Rectal smooth muscle tissue (tissue), 1 donor: ENCODE data around the gene RAPGEFL1.
"Not testable (repeated sequence)": the region's sequence is repeated elsewhere in the genome, so short reads cannot be mapped to it uniquely, and the experiment has no call there.

Experiments
- H3K27ac ChIP-seq: one replicate; pipeline ENCODE4 v1.7.0; 2013; ENCODE audit warnings: low read depth, low read length, inconsistent platforms
- H3K27me3 ChIP-seq: one replicate; pipeline ENCODE4 v1.7.0; 2013; ENCODE audit warnings: low read length; ENCODE audit not compliant: control insufficient read depth, insufficient read depth
- H3K36me3 ChIP-seq: one replicate; pipeline ENCODE4 v1.7.0; 2013; ENCODE audit warnings: low read length; ENCODE audit not compliant: control insufficient read depth, insufficient read depth
- H3K4me1 ChIP-seq: one replicate; pipeline ENCODE4 v1.7.0; 2013; ENCODE audit warnings: low read length; ENCODE audit not compliant: control insufficient read depth, insufficient read depth
- H3K4me3 ChIP-seq: one replicate; pipeline ENCODE4 v1.7.0; 2013; ENCODE audit warnings: low read length
- H3K9ac ChIP-seq: one replicate; pipeline ENCODE4 v1.7.0; 2013; ENCODE audit warnings: low read length

Gene RAPGEFL1, protein sequence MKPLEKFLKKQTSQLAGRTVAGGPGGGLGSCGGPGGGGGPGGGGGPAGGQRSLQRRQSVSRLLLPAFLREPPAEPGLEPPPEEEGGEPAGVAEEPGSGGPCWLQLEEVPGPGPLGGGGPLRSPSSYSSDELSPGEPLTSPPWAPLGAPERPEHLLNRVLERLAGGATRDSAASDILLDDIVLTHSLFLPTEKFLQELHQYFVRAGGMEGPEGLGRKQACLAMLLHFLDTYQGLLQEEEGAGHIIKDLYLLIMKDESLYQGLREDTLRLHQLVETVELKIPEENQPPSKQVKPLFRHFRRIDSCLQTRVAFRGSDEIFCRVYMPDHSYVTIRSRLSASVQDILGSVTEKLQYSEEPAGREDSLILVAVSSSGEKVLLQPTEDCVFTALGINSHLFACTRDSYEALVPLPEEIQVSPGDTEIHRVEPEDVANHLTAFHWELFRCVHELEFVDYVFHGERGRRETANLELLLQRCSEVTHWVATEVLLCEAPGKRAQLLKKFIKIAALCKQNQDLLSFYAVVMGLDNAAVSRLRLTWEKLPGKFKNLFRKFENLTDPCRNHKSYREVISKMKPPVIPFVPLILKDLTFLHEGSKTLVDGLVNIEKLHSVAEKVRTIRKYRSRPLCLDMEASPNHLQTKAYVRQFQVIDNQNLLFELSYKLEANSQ

DNA sequence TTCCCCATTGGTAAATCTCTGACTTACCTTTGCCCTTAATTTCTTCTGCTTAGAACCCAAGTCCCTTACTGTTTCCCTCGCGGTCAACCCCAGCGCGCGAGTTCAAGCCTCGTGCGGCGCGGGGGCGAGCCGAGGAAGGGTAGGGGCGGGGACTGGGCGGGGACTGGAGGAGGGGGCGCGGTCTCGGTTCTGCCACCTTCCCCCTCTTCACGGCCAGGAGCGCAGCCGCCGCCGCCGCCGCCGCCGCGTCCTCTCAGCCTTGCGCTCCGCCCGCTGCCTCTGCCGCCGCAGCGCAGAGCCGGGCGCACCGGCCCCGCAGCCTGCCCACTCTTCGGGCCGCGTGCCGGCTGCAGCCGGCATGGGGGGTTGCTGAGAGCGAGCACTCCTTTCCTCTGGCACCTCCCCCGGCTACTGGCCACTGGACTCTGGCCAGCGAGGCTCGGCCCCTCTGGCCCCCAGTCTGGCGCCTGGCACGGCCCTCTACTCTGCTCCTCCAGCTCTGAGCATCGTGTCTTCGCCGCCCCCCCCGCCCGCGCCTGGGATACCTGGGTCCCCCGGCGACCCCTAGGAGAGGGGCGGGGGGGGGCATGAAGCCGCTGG, at the start of gene RAPGEFL1:
Gene RAPGEFL1, plus strand, starts transcription at position 196 of the 600 bp plus-strand sequence. Its CDS starts 392 bp downstream, at position 588.
- peak within 1 kb of the TSS; percentile 65 for H3K4me3 ChIP-seq
- H3K27ac ChIP-seq = no peak within 1 kb of the TSS
- H3K27me3 ChIP-seq = no peaks in the 10 kb centered on the region
- H3K4me1 ChIP-seq = no peaks in the 10 kb centered on the region
- peak within 1 kb of the TSS; percentile 52 for H3K9ac ChIP-seq
- H3K36me3 ChIP-seq = no peaks in the 10 kb centered on the region

DNA sequence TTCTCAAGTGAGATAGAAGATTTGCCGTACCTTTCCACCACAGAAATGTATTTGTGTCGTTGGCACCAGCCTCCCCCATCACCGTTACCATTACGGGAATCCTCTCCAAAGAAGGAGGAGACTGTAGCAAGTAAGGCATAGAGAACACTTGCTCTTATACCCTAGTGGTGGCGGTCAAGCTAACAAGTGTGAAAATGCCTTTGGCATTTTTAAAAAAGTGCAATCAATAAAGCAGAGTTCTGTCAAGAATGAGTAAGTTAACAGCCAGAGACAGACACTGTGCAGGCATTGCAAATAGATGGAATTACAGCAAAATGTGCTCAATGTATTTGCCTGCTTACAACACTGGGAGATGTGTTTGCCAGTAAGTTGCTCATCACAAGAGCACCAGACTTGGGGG, 47.8 kb upstream of the RAPGEFL1 start:
- H3K27ac ChIP-seq = no peak overlapping the region
- H3K27me3 ChIP-seq = no peaks in the 10 kb centered on the region
- H3K36me3 ChIP-seq = peaks cover 46% of the 10 kb centered on the region
- H3K9ac ChIP-seq = no peak overlapping the region
- no peak overlapping the region for H3K4me3 ChIP-seq
- H3K4me1 ChIP-seq = peaks cover 4% of the 10 kb centered on the region

DNA sequence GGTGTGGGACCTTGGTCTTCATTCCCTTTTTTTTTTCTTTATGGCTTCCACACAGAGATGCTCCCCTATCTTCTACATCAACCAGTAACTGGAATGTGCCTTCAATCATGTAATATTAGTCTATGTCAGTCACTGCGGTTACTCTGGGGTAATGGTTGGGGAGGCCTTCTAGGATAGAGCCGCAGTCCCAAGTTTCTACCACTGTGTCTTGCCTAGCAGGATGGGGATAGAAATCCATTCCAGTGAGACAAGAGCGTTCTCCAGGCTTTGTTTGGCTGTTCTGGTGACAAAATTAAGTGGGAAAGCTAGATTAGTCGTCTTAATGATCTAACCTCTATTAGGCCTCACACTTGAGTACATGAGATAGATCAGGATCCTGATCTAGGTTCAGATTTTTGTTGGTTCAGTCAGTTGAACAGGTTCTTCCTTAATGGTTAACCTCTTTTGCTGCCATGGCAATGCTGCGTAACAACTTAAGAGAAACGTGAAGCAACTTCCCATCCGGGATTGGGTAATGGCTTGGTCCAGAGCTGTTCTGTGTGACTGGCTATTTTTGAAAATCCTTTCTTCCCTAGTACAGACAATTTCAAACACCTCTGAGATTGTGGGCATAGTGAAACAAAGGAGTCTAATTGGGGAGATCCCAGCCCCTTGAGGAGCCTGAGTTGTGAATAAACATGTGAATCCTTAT, 46.8 kb upstream of the RAPGEFL1 start:
- Histone ChIP-seq H3K4me1 (no peaks in the 10 kb centered on the region), H3K27ac (no peak overlapping the region), H3K9ac (no peak overlapping the region), H3K27me3 (no peaks in the 10 kb centered on the region), H3K36me3 (peaks cover 53% of the 10 kb centered on the region), H3K4me3 (no peak overlapping the region)

DNA sequence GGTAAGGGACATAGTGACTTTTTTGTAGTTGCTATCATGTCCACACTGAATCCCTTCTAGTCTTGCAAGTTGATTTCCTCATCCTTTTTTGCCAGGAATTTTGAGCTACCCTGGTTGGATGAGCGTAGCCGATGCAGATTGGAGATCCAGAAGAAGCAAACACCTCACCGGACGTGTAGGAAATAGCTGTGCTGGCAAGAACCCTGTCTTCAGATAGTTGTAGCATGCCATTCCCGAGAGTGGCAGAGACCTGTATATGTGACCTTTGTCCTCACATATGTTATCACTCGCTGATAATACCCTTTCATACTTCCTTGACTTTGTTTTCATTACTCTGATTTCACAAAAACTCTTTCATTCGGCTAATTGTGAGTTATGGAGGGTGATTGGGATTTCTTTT, 43.1 kb upstream of the RAPGEFL1 start:
- no peak overlapping the region for H3K27ac ChIP-seq
- no peak overlapping the region for H3K9ac ChIP-seq
- no peak overlapping the region for H3K4me3 ChIP-seq
- peaks cover 2% of the 10 kb centered on the region for H3K4me1 ChIP-seq
- peaks cover 50% of the 10 kb centered on the region for H3K36me3 ChIP-seq
- no peaks in the 10 kb centered on the region for H3K27me3 ChIP-seq

DNA sequence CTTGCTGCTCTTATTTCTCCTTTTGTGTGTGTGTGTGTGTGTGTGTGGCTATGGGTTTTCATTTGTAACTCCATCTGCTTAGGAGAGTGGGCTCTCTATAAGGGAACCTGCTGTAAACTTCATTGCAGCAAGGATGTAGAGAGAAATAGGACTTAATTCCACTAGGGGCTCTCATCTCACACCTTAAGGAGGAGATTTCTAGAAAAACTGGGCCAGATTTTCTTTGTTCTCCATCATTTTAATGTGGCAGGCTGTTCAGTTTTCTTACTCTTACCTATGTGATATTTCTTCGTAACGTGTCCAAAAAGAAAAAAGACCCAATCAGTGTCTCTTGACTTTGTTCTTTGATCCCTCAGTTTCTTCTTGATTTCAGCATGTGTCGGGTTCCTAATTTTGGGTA, 41.5 kb upstream of the RAPGEFL1 start:
- H3K4me3 ChIP-seq = no peak overlapping the region
- H3K27ac ChIP-seq = no peak overlapping the region
- peaks cover 38% of the 10 kb centered on the region for H3K36me3 ChIP-seq
- H3K4me1 ChIP-seq = peaks cover 8% of the 10 kb centered on the region
- H3K27me3 ChIP-seq = no peaks in the 10 kb centered on the region
- H3K9ac ChIP-seq = no peak overlapping the region

DNA sequence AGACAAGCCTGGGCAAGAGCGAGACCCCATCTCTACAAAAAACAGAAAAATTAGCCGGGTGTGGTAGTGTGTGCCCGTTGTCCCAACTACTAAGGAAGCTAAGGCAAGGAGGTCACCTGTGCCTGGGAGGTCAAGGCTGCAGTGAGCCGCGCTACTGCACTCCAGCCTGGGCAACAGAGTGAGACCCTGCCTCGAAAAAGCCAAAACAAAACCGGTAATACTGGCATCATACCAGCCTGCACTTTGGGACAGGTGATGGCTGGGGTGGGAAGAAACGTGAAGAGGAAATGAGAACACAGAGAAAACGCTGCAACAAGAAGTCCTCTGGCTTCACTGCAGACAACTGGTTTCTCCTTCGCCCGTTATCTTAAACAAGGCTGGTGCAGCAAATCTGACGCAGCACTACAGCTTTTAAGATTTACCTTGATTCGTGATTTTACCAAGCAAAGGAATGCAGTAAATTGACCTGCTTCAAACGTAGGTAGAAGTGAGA, 37.7 kb upstream of the RAPGEFL1 start:
- Histone ChIP-seq H3K4me1 (peaks cover 19% of the 10 kb centered on the region), H3K36me3 (peaks cover 17% of the 10 kb centered on the region)

DNA sequence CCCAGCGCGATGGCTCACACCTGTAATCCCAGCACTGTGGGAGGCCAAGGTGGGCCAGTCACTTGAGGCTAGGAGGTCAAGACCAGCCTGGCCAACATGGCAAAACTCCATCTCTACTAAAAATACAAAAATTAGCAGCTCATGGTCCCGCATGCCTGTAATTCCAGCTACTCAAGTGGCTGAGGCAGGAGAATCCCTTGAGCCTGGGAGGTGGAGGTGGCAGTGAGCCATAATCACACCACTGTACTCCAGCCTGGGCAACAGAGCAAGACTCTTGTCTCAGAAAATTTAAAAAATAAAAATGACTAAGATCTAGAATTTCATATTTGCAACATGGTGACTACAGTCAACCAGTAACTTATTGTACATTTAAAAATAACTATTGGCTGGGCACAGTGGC, 34.1 kb upstream of the RAPGEFL1 start:
- not testable (repeated sequence) for H3K36me3 ChIP-seq
- H3K4me1 ChIP-seq = peaks cover 19% of the 10 kb centered on the region

More for the DNA sequence above, 37.7 kb upstream of the RAPGEFL1 start:
- Histone ChIP-seq H3K27ac (peak overlapping the region; percentile 99), H3K4me3 (peak overlapping the region; percentile 89), H3K9ac (peak overlapping the region; percentile 86), H3K27me3 (no peaks in the 10 kb centered on the region)

DNA sequence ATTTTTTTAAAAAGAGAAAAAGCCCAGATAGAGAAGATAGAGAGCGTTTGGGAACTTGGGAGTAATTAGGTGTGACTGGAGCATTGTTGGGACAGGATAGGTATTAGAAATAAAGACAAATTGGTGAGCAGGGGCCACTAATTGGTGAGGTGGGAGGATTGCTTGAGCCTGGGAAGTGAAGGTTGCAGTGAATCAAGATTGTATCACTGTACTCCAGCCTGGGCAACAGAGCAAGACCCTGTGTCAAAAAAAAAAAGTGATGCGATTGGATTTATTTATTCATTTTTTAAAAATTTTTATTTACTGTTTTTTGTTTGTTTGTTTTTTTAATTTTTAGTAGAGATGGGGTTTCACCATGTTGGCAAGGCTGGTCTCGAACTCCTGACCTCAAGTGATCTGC, 31.8 kb upstream of the RAPGEFL1 start:
- Histone ChIP-seq H3K4me3 (no peak overlapping the region), H3K27ac (no peak overlapping the region), H3K27me3 (no peaks in the 10 kb centered on the region), H3K9ac (no peak overlapping the region), H3K4me1 (peaks cover 11% of the 10 kb centered on the region), H3K36me3 (peaks cover 24% of the 10 kb centered on the region)

More for the DNA sequence above, 34.1 kb upstream of the RAPGEFL1 start:
- not testable (repeated sequence) for H3K27me3 ChIP-seq, H3K4me3 ChIP-seq, H3K9ac ChIP-seq, H3K27ac ChIP-seq

DNA sequence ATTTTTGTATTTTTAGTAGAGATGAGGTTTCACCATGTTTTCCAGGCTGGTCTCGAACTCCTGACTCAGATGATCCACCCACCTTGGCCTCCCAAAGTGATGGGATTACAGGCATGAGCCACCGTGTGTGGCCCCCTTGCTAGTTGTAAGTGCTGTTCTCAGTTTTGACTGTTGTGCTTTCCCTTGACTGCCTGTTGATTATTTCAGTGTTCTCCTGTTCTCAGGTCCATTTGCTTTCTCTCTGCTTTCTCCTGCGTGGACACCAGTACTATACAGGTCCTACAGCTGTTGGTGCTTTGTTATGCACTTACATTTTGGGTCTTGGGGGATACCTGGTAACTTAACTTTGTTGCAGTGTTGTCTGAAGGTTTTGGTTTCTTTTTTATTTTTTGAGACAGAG, 28.7 kb upstream of the RAPGEFL1 start:
- Histone ChIP-seq H3K27ac (no peak overlapping the region), H3K27me3 (no peaks in the 10 kb centered on the region), H3K4me1 (no peaks in the 10 kb centered on the region), H3K4me3 (no peak overlapping the region), H3K9ac (no peak overlapping the region), H3K36me3 (peaks cover 23% of the 10 kb centered on the region)

DNA sequence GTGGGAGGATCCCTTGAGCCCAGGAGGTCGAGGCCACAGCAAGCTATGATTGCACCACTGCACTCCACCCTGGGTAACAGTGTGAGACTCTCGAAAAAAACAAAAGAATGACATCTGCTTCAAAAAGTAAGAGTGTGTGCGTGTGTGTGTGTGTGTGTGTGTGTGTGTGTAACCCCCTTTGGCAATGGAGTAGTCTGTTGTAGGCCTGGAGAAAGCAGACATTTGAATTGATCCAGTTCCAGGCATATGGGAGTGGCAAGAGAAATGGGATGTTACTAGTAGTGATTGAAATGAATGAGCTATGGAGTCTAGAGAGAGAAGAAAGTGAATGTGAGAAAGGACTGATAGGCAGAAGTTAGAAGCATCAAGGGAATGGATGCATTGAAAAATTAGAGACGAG, 27.0 kb upstream of the RAPGEFL1 start:
- Histone ChIP-seq H3K4me1 (no peaks in the 10 kb centered on the region), H3K9ac (no peak overlapping the region), H3K27me3 (no peaks in the 10 kb centered on the region), H3K27ac (no peak overlapping the region), H3K36me3 (peaks cover 24% of the 10 kb centered on the region), H3K4me3 (no peak overlapping the region)

DNA sequence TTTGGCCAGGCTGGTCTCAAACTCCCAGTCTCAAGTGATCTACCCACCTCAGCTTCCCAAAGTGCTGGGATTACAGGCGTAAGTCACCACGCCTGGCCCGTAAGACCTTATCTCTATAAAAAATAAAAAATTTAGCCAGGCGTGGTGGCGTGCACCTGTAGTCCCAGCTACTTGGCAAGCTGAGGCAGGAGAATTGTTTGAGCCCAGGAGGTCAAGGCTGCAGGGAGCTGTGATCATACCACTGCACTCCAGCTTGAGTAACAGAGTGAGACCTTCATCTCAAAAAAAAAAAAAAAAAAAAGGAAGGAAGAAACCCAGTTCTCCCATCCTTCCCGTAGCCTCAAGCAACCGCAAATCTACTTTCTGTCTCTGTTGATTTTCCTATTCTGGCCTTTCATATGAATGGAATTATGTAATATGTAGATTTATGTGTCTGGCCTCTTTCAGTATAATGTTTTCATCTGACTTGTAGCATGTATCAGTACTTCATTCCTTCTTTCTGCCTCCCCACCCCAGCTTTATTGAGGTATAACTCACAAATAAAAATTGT, 25.8 kb upstream of the RAPGEFL1 start:
- H3K36me3 ChIP-seq = peaks cover 25% of the 10 kb centered on the region
- no peak overlapping the region for H3K4me3 ChIP-seq
- no peak overlapping the region for H3K27ac ChIP-seq
- H3K27me3 ChIP-seq = no peaks in the 10 kb centered on the region
- H3K9ac ChIP-seq = no peak overlapping the region
- no peaks in the 10 kb centered on the region for H3K4me1 ChIP-seq
